PC-3 (cell line): Measurements from ENCODE around the gene FAM229A. TPM values are rescaled to one million over a fixed set of nuclear protein-coding genes. Genes with fewer than 3 reads are reported as not detected.
A peak's percentile ranks its signal among the peaks of the same experiment; 100 is the strongest.

Source experiments
- ATAC-seq: fragments of 200-7000 bp; cut with Tn5 transposase; 2 replicates; pipeline ENCODE4 v1.9.1; 2020; ENCODE audit warnings: mild to moderate bottlenecking, moderate library complexity
- BruUV-seq: library from RNA; stranded (reverse); fragments of 400-500 nt; replicated peaks from 2 replicates; lab custom pipeline; 2021; lab: Mats Ljungman, UMichigan
- CTCF ChIA-PET: fragments of 300-600 bp; sonication (Branson Sonifier 250); formaldehyde crosslinking; loops from one replicate; lab custom pipeline; 2022; ENCODE audit warnings: antibody characterized with exemption; lab: Charles Lee
- POLR2A ChIA-PET: fragments of 300-600 bp; sonication (Branson Sonifier 250); formaldehyde crosslinking; loops from one replicate; lab custom pipeline; 2022; ENCODE audit warnings: antibody characterized with exemption; ENCODE audit not compliant: unreplicated experiment; lab: Charles Lee
- DNase-seq: peaks from one replicate; pipeline ENCODE4 v3.0.0-alpha.2; 2015
- H2AFZ ChIP-seq: fragments of 300-600 bp; sonication (generic); 2 replicates; pipeline ENCODE4 v1.6.0; 2016; ENCODE audit warnings: antibody characterized with exemption, low read length
- H3F3A ChIP-seq: fragments of 300-600 bp; sonication (generic); one replicate; pipeline ENCODE4 v1.6.0; 2017; ENCODE audit warnings: antibody characterized with exemption, low read length, control low read depth, mild to moderate bottlenecking; ENCODE audit not compliant: unreplicated experiment
- H3K27ac ChIP-seq: fragments of 300-600 bp; sonication (generic); 2 replicates; pipeline ENCODE4 v1.5.1; 2016; ENCODE audit warnings: mild to moderate bottlenecking, low read length
- H3K27me3 ChIP-seq: fragments of 300-600 bp; sonication (generic); 2 replicates; pipeline ENCODE4 v1.6.1; 2016; ENCODE audit warnings: low read length, mixed read lengths
- H3K36me3 ChIP-seq: fragments of 300-600 bp; sonication (generic); 2 replicates; pipeline ENCODE4 v1.6.1; 2016; ENCODE audit warnings: low read depth, mixed run types, low read length, mixed read lengths
- H3K4me1 ChIP-seq: fragments of 300-600 bp; sonication (generic); 2 replicates; pipeline ENCODE4 v1.5.1; 2016; ENCODE audit warnings: low read length; ENCODE audit not compliant: insufficient read depth
- H3K4me2 ChIP-seq: fragments of 300-600 bp; sonication (generic); 2 replicates; pipeline ENCODE4 v1.6.0; 2016; ENCODE audit warnings: low read length
- H3K4me3 ChIP-seq: fragments of 300-600 bp; sonication (generic); 2 replicates; pipeline ENCODE4 v1.5.1; 2016; ENCODE audit warnings: mild to moderate bottlenecking, low read length, mixed read lengths
- H3K79me2 ChIP-seq: fragments of 300-600 bp; sonication (generic); 2 replicates; pipeline ENCODE4 v1.6.1; 2017; ENCODE audit warnings: low read length, mixed read lengths
- H3K9ac ChIP-seq: fragments of 300-600 bp; sonication (generic); 2 replicates; pipeline ENCODE4 v1.6.0; 2016; ENCODE audit warnings: mild to moderate bottlenecking, low read length
- H3K9me2 ChIP-seq: fragments of 300-600 bp; sonication (generic); replicated peaks from 2 replicates; pipeline ENCODE4 v1.6.1; 2016; ENCODE audit warnings: mixed run types, low read length, mixed read lengths
- H3K9me3 ChIP-seq: fragments of 300-600 bp; sonication (generic); 2 replicates; pipeline ENCODE4 v1.6.1; 2016; ENCODE audit warnings: low read length, mixed read lengths
- H4K20me1 ChIP-seq: fragments of 300-600 bp; sonication (generic); 2 replicates; pipeline ENCODE4 v1.6.1; 2016; ENCODE audit warnings: low read length, mixed read lengths
- CTCF ChIP-seq: fragments of 300-600 bp; sonication (generic); conservative IDR thresholded peaks from 2 replicates; pipeline ENCODE4 v1.5.1; 2017; ENCODE audit warnings: antibody characterized with exemption, low read depth, mild to moderate bottlenecking, low read length
- EZH2 ChIP-seq: fragments of 300-600 bp; sonication (generic); IDR thresholded peaks from one replicate; pipeline ENCODE4 v1.6.1; 2017; ENCODE audit warnings: antibody characterized with exemption, mild to moderate bottlenecking, low read length; ENCODE audit not compliant: unreplicated experiment
- EZH2phosphoT487 ChIP-seq: fragments of 300-600 bp; sonication (generic); IDR thresholded peaks from 2 replicates; pipeline ENCODE4 v1.6.1; 2018; ENCODE audit warnings: mild to moderate bottlenecking, antibody characterized with exemption, low read length, borderline replicate concordance
- intact Hi-C: fragments of 100-400 bp; cut with micrococcal nuclease; formaldehyde crosslinking; loops from 2 replicates; pipeline ENCODE4 v1.9.0; 2023
- total RNA-seq: library from RNA; depleted of rRNA; stranded (reverse); fragments of >200 nt; gene quantifications from 2 replicates; pipeline ENCODE4 v1.2.3, GENCODE V29; 2014

The FAM229A gene
- total RNA-seq, 1 experiment from 2014 or later, result 3.0 TPM

- TF ChIP-seq EZH2 (no peak), EZH2phosphoT487 (no peak), CTCF (no peak)
- no peaks in the 10 kb centered on the region for H3K27me3 ChIP-seq
- H3K4me1 ChIP-seq, result peaks cover 14% of the 10 kb centered on the region
- H3K79me2 ChIP-seq, result peaks cover 42% of the 10 kb centered on the region
- H3K4me2 ChIP-seq, result peak overlapping the region; percentile 93
- ChIA-PET CTCF (interaction anchor here (0.5 to 0.7 kb wide), 2 partner anchors 179 to 217 kb away, joined by 3 to 16 read pairs; no protein-coding TSS in a partner anchor), POLR2A (interaction anchor here (0.6 to 1.3 kb wide), 4 partner anchors 13 to 981 kb away, joined by 3 to 6 read pairs (median 4); partner anchors contain the start of gene MARCKSL1)
- ATAC-seq (peak; percentile 16), DNase-seq (no peak)
- H4K20me1 ChIP-seq, result 0 out of 2 replicates have a peak, but pooled peaks cover 3% of the 10 kb centered on the region
- H3K36me3 ChIP-seq, result peaks cover 8% of the 10 kb centered on the region; the same call in 1 of the 2 replicates
- no peaks in the 10 kb centered on the region for H3K9me2 ChIP-seq
- peak overlapping the region; percentile 53 for H3K27ac ChIP-seq
- intact Hi-C loops, result loop anchor here (1.0 kb wide), 1 partner anchor 44 kb away; no protein-coding TSS in a partner anchor
- H2AFZ ChIP-seq, result peak overlapping the region; percentile 90
- no peaks in the 10 kb centered on the region for H3K9me3 ChIP-seq
- no peaks in the 10 kb centered on the region for H3F3A ChIP-seq
- H3K9ac ChIP-seq, result peak overlapping the region; percentile 73
- BruUV-seq, result TSS peak; percentile 96
- peak overlapping the region; percentile 87 for H3K4me3 ChIP-seq
These were observed 32.7 kb upstream of the FAM229A start for GRCh38 chr1:32394890-32395432.

- H3K4me3 ChIP-seq, result peak within 1 kb of the TSS; percentile 87
- ChIA-PET CTCF (interaction anchor here (0.5 to 0.7 kb wide), 2 partner anchors 178 to 217 kb away, joined by 3 to 16 read pairs; no protein-coding TSS in a partner anchor), POLR2A (interaction anchor here (0.5 to 1.3 kb wide), 5 partner anchors 14 to 981 kb away, joined by 3 to 6 read pairs (median 3); partner anchors contain the start of gene MARCKSL1)
- peak within 1 kb of the TSS; percentile 83 for H3K9ac ChIP-seq
- no peaks in the 10 kb centered on the region for H3F3A ChIP-seq
- H3K4me1 ChIP-seq, result peaks cover 14% of the 10 kb centered on the region
- H3K4me2 ChIP-seq, result peak within 1 kb of the TSS; percentile 93
- DNase-seq (peak; percentile 99), ATAC-seq (peak; percentile 94)
- peak within 1 kb of the TSS; percentile 90 for H2AFZ ChIP-seq
- no peaks in the 10 kb centered on the region for H3K27me3 ChIP-seq
- peak within 1 kb of the TSS; percentile 53 for H3K27ac ChIP-seq
- no TSS peak for BruUV-seq
- H3K9me2 ChIP-seq, result no peaks in the 10 kb centered on the region
- H3K9me3 ChIP-seq, result no peaks in the 10 kb centered on the region
- peaks cover 43% of the 10 kb centered on the region for H3K79me2 ChIP-seq
- TF ChIP-seq EZH2phosphoT487 (no peak), CTCF (no peak)
- peaks cover 10% of the 10 kb centered on the region; the same call in 1 of the 2 replicates for H3K36me3 ChIP-seq
- intact Hi-C loops, result loop anchor here (1.0 kb wide), 1 partner anchor 43 kb away; no protein-coding TSS in a partner anchor
- H4K20me1 ChIP-seq, result 0 out of 2 replicates have a peak, but pooled peaks cover 3% of the 10 kb centered on the region
These were observed 32.0 kb upstream of the FAM229A start, which contains the start of gene BSDC1 for GRCh38 chr1:32394141-32394889. TSS of gene BSDC1 (minus strand) at chr1:32394441. CDS start at chr1:32394414, 27 bp downstream.
